Hypothalamus (tissue), 51 donors: ENCODE data around the gene RAB44.

ENCODE experiments used
- DNase-seq, 51 donors: peaks; one replicate each; lab custom pipeline; 2025; lab: John Stamatoyannopoulos, UW

RAB44 gene

DNA sequence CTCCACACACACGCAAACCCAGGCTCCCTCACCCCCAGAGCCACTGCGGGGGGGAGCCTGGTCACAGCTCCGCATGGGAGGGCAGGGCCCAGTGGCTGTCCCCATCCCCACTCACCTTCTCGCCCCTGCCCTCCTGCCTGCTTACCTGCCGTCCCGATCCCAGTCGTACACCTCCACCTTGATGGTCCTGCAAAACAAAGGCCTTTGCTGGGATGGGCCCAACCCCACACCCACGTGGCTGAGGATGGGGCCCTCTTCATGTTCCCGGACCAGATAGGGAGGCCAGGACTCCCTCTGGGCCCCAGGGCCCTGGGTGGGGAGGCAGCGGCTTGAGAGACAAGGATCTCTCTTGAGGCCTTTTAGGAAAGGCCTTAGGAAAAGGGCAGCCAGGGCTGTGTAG is 67.6 kb downstream of the RAB44 start:
- no peak for DNase-seq

DNA sequence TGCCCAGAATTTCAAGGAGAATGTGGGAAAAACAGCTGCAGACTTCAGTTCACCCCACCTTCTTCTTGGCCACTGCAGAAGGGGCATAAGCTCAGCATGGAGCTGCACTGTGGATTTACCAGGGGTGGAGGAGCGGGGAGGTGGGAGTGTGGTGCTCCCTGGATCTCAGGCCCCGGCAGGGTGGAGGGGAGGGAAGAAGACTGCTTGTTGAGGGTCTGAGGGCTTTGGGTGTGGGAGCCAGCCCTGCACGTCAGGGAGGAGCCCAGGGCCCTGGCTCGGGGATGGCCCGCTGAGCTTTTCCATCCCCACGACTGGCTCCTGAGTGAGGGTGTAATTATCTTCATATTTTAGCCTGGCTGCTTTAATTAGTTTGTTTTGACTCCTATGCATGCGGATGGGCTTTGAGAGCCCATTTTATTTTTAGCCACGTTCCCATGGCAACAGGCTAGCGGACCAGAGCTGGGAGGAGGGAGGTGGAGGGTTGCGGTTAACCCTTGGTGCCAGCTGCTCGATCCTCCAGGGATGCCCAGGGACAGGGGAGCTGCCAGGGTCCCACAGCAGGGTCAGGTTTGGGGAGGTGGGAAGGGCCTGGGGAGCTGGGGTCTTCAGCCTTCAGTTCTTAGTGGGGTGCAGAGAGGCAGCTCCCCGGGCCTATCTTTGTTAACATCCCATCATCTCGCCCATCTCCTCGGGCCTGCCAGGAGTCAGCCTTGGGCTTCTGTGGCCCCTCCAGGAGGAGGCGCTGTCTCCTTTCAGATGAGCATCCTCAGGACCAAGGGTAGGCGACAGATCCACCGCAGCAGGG is 68.2 kb downstream of the RAB44 start:
- peak in 49 of 51 donors; percentile 21 to 90 (median 69) for DNase-seq

- no peak for DNase-seq
Observed at GRCh38 chr6:36766399-36766945, 68.8 kb downstream of the RAB44 start.

- DNase-seq: peak in 10 of 51 donors; percentile 11 to 51 (median 16)
Observed at GRCh38 chr6:36769183-36769675, 71.6 kb downstream of the RAB44 start.

- DNase-seq: no peak
Observed at GRCh38 chr6:36769676-36770499, 72.3 kb downstream of the RAB44 start.

- no peak for DNase-seq
Observed at GRCh38 chr6:36771145-36771544, 73.5 kb downstream of the RAB44 start.

DNA sequence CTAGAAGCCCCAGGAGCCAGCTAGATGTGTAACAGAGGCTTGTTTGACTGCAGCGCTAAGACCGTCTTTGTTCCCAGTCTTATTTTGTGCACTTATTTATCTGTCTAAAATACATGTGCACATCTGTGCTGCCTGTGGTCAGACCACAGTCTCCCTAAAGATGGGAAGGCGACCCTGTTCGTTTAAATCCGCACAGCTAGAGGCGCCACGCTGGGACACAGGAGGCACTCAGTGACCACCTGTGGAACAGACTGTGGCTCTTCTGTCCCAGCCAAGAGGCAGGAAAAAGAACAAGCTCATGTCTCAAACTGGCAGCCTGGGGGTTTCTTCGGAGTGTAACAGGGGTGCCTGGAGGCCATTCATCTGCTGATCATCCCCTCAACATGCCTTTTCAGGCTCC is 74.8 kb downstream of the RAB44 start:
- DNase-seq: peak in 1 of 51 donors; percentile 18

DNA sequence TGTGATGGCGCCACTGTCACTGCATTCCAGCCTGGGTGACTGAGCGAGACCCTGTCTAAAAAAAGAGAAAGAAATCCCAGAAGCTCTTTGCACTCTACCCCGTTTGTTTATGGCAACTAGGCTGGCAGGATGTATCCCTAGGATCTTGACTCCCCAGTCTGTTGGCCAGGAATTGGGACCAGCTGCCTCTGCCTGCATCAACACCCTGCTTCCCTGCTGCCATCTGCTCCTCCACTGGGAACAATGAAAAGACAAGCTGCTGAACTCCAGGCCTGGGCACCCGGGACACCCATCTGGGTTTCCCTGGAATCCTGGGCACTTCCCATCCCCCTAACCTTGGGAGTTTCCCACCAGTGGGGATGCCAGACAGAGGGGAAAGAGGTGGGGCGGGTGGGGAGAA is 76.7 kb downstream of the RAB44 start:
- no peak for DNase-seq

DNA sequence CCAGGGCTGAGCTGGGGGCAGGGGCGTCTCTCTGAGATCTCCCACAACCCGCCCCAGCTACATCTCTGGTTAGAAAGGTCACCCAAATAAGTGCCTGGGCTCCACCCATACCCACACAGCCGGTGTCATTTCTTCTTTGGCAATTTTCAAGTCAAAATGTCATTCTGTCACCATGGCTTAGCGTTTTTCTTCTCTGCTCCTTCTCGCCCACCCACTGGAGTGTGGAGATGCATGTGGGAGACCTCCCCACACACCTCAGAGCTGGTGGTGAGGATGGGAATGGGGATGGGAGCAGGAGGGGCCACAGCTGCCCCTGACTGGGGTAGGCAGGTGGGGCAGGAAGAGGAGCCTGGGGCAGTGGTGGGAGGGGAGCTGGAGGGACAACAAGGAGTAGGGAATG is 78.5 kb downstream of the RAB44 start:
- DNase-seq: no peak

DNA sequence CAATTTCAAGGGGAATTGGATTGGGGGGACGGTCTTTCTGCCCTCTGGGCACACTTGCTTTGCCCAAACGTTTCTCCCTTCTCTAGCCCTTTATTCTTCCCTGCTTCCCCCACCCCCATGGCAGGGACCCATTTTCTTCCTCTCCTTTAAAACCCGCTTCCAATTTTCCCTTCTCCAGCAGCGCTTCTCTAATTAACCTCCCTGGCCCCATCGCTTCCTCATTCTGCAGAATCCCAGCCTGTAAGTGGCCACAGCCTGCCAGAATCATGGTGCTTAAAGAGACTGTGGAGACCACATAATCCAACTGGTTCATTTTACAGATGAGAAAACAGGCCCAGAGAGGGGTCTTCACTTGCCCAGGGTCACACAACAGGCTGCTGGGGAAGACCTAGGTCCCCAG is 80.2 kb downstream of the RAB44 start:
- DNase-seq: no peak

DNA sequence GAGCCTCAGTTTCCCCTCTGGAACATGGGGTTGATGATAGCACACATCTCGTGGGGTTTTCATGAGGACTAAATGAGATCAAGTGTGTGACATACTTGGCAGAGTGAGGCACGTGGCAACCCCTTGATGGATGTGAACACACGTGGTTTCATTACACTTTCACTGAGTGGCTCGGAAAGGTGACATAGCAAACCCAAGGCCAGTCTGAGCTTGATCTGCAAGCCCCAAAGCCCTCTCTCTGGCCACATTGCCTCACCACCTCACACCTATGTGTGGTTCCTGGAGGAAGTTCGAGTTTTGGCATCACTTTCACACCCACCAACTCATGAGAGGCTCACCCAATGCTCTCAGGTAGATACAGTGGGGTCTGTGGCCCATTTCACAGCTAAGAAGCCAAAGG is 81.6 kb downstream of the RAB44 start:
- DNase-seq: no peak

GRCh38 chr6:36780442-36781177 is 83.0 kb downstream of the RAB44 start:
- DNase-seq: no peak

DNA sequence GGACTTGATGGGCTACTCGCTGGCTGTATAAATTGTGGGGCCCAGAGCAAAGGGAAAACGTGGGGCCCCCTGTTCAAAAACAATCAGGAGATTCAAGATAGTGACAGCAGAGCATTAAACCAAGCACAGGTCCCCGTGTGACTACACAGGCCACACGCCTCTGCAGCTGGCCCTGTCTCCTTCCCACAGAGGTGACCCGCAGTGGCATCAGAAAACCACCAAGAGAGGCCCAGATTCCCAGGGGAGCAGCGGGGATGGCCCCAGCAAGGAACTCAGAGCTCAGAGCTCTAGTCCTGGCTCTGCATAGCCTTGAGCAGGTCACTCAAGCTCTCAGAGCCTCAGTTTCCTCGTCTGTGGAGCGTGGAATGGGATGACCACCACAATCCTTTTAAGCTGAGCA is 84.0 kb downstream of the RAB44 start:
- DNase-seq: no peak
